ENCODE measurements around the gene BFSP2. TPM values are rescaled to one million over a fixed set of nuclear protein-coding genes. Genes with fewer than 3 reads are reported as not detected.

The BFSP2 gene
- total and polyA plus RNA-seq, 2 donors (not counting 3 experiments of a cell fraction or from before 2014, with no cell fraction given): not detected

DNA sequence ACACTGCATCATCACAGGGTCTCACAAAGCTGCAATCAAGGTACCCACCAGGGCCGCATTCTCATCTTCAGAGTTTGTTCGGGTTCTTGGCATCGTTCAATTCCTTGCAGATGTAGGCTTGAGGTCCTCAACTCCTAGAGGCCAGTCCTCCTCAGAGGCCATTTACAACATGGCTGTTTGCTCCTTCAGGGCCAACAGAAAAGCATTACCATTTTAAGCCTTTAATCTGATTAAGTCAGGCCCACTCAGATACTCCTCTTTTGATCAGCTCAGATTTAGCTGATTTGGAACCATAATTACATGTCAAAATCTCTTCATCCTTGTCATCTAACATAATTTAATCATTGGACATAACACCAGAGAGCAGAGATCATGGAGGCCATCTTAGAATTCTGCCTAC, 55.4 kb downstream of the BFSP2 start:
- no peaks in the 10 kb centered on the region for H4K20me1 ChIP-seq (replicated peaks; ENCODE audit: control insufficient read depth, extremely low read depth, insufficient read depth, low read length)
- no peaks in the 10 kb centered on the region for H3K9me1 ChIP-seq (replicated peaks; ENCODE audit: control insufficient read depth, extremely low read depth, insufficient read depth, low read length)
- H3K4me1 ChIP-seq (ENCODE audit: control insufficient read depth, extremely low read depth, insufficient read depth, low read length): no peaks in the 10 kb centered on the region
- H3K79me2 ChIP-seq (ENCODE audit: control insufficient read depth, insufficient read depth, low read length): no peaks in the 10 kb centered on the region
- BruUV-seq (replicated peaks): no TSS peak
- dilution Hi-C loops (cut with MboI; ENCODE audit: extremely low pct_ligation_motif_present, low sequenced_read_pairs): no loop called here
- intact Hi-C loops (cut with micrococcal nuclease): loop anchor here (10.0 kb wide), 1 partner anchor 350 kb away; the partner anchor contains the start of gene SRPRB
- FAIRE-seq (no peak), DNase-seq (ENCODE audit: low read depth, low spot score) (no peak)
- TF ChIP-seq, protein P1, sequence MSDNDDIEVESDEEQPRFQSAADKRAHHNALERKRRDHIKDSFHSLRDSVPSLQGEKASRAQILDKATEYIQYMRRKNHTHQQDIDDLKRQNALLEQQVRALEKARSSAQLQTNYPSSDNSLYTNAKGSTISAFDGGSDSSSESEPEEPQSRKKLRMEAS (IDR thresholded peaks at IDR 0.05; ENCODE audit: insufficient read depth, insufficient read length): no peak
- no peak for TF ChIP-seq POLR2A (IDR thresholded peaks at IDR 0.05; ENCODE audit: low read depth, low read length)
- TF ChIP-seq POLR2AphosphoS5 (IDR thresholded peaks at IDR 0.05; ENCODE audit: insufficient read depth, low read depth, low read length): no peak
- TF ChIP-seq, protein P2, sequence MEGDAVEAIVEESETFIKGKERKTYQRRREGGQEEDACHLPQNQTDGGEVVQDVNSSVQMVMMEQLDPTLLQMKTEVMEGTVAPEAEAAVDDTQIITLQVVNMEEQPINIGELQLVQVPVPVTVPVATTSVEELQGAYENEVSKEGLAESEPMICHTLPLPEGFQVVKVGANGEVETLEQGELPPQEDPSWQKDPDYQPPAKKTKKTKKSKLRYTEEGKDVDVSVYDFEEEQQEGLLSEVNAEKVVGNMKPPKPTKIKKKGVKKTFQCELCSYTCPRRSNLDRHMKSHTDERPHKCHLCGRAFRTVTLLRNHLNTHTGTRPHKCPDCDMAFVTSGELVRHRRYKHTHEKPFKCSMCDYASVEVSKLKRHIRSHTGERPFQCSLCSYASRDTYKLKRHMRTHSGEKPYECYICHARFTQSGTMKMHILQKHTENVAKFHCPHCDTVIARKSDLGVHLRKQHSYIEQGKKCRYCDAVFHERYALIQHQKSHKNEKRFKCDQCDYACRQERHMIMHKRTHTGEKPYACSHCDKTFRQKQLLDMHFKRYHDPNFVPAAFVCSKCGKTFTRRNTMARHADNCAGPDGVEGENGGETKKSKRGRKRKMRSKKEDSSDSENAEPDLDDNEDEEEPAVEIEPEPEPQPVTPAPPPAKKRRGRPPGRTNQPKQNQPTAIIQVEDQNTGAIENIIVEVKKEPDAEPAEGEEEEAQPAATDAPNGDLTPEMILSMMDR (IDR thresholded peaks at IDR 0.05; ENCODE audit: extremely low read depth in 1 of 2, insufficient read depth in 1 of 2, low read depth in 1 of 2, low read length in 2 of 2): no peak
- no peak for TF ChIP-seq EZH2 (IDR thresholded peaks at IDR 0.05; ENCODE audit: borderline replicate concordance, low read depth, low read length, severe bottlenecking)
- TF ChIP-seq FOS (IDR thresholded peaks at IDR 0.05; ENCODE audit: borderline replicate concordance, insufficient read depth, low read length): no peak
- TF ChIP-seq GATA2 (IDR thresholded peaks at IDR 0.05; ENCODE audit: insufficient read depth, insufficient read length, low read depth, low read length): no peak
- no peak for TF ChIP-seq MYC (IDR thresholded peaks at IDR 0.05; ENCODE audit: low read depth, low read length)
- TF ChIP-seq JUN (IDR thresholded peaks at IDR 0.05; ENCODE audit: borderline replicate concordance, insufficient read depth, insufficient read length, low read depth): no peak
- no peaks in the 10 kb centered on the region for H3K36me3 ChIP-seq (ENCODE audit: control insufficient read depth in 2 of 2, extremely low read depth in 1 of 2, insufficient read depth in 2 of 2, low read length in 2 of 2)
- H3K4me3 ChIP-seq (replicated peaks in 1 of 3; ENCODE audit: insufficient read depth in 1 of 3, low read depth in 1 of 3, low read length in 3 of 3): no peak overlapping the region
- POLR2A ChIA-PET: no interaction called here
- no peak overlapping the region for H2AFZ ChIP-seq (ENCODE audit: low read depth, low read length)
- no peak overlapping the region for H3K27ac ChIP-seq (ENCODE audit: insufficient read depth, low read depth, low read length)
- H3K9ac ChIP-seq (replicated peaks; ENCODE audit: extremely low read depth, insufficient read depth, low read length): no peak overlapping the region
- CTCF ChIA-PET: interaction anchor here (1.2 kb wide), 1 partner anchor 123 kb away, joined by 6 read pairs; no protein-coding TSS in a partner anchor
- H3K4me2 ChIP-seq (ENCODE audit: insufficient read depth, low read length): no peak overlapping the region
- H3K9me3 ChIP-seq (replicated peaks; ENCODE audit: control insufficient read depth, insufficient read depth, low read length): no peaks in the 10 kb centered on the region
- H3K27me3 ChIP-seq (ENCODE audit: control insufficient read depth in 2 of 2, insufficient read depth in 2 of 2, low read length in 2 of 2): peaks cover 13 to 21% of the 10 kb centered on the region in 2 experiments
